Endodermal cell (in vitro differentiated cells): ENCODE data around the gene CEP128. TPM values are rescaled to one million over a fixed set of nuclear protein-coding genes. Genes with fewer than 3 reads are reported as not detected.
A peak's percentile ranks its signal among the peaks of the same experiment; 100 is the strongest.

ENCODE experiments used
- DNase-seq: peaks from one replicate; pipeline ENCODE4 v3.0.0-alpha.2; 2017
- H3K27ac ChIP-seq: 2 replicates; pipeline ENCODE4 v1.5.1; 2013; ENCODE audit warnings: mild to moderate bottlenecking, low read depth, low read length, moderate library complexity
- H3K27me3 ChIP-seq: 2 replicates; pipeline ENCODE4 v1.6.1; 2013; ENCODE audit warnings: mild to moderate bottlenecking, low read length, moderate library complexity; ENCODE audit not compliant: insufficient read depth, control insufficient read depth, poor library complexity, severe bottlenecking
- H3K36me3 ChIP-seq: 2 replicates; pipeline ENCODE4 v1.7.0; 2013; ENCODE audit warnings: mild to moderate bottlenecking, low read length, moderate library complexity; ENCODE audit not compliant: control insufficient read depth, insufficient read depth
- H3K4me1 ChIP-seq: one replicate; pipeline ENCODE4 v1.7.0; 2013; ENCODE audit warnings: low read length; ENCODE audit not compliant: control insufficient read depth, insufficient read depth
- H3K4me3 ChIP-seq: 2 replicates; pipeline ENCODE4 v1.5.1; 2013; ENCODE audit warnings: mild to moderate bottlenecking, low read length, moderate library complexity
- H3K9ac ChIP-seq: 2 replicates; pipeline ENCODE4 v1.6.1; 2013; ENCODE audit warnings: mild to moderate bottlenecking, low read length, moderate library complexity; ENCODE audit not compliant: poor library complexity, severe bottlenecking; ENCODE audit errors: extremely low read depth
- H3K9me3 ChIP-seq: 2 replicates; pipeline ENCODE4 v1.6.1; 2013; ENCODE audit warnings: mild to moderate bottlenecking, low read length, moderate library complexity; ENCODE audit not compliant: control insufficient read depth
- H3K27ac Mint-ChIP-seq: 2 replicates; pipeline ENCODE4 v1.8.0; 2020; ENCODE audit warnings: mixed read lengths
- H3K27me3 Mint-ChIP-seq: 2 replicates; pipeline ENCODE4 v1.8.0; 2021; ENCODE audit warnings: mild to moderate bottlenecking, mixed read lengths; ENCODE audit not compliant: insufficient read depth
- H3K36me3 Mint-ChIP-seq: 2 replicates; pipeline ENCODE4 v1.8.0; 2020; ENCODE audit warnings: low read depth, mixed read lengths
- H3K4me1 Mint-ChIP-seq: 2 replicates; pipeline ENCODE4 v1.8.0; 2020; ENCODE audit warnings: mixed read lengths
- H3K4me3 Mint-ChIP-seq: 2 replicates; pipeline ENCODE4 v1.8.0; 2020; ENCODE audit warnings: mild to moderate bottlenecking, moderate library complexity, mixed read lengths
- H3K9me3 Mint-ChIP-seq: 2 replicates; pipeline ENCODE4 v1.8.0; 2020; ENCODE audit warnings: mild to moderate bottlenecking, mixed read lengths
- WGBS, 2 experiments: methylation state at CpG; one replicate each; pipeline versions ENCODE4 v1.1.5 to v1.1.7; 2013; ENCODE audit warnings: missing lambda C conversion rate in 2 of 2, mixed read lengths in 1 of 2; ENCODE audit not compliant: insufficient coverage in 1 of 2, insufficient read length in 1 of 2; 5-methylcytosine and 5-hydroxymethylcytosine counted together
- total RNA-seq, 2 donors: library from RNA; stranded (reverse); fragmentation: NEBNext Ultra II Directional in 1 of 2; extraction: Animal tissue kit (Norgen Biotek cat#: 25700) in 1 of 2; gene quantifications; 2 replicates in 1 of 2; 3 replicates in 1 of 2; pipeline ENCODE4 v1.2.1, GENCODE V29; 2021
- TF ChIP-seq, protein P1 (sequence below): fragments of 200-600 bp; sonication (generic); conservative IDR thresholded peaks from 2 replicates; pipeline ENCODE4 v1.5.0; 2021; ENCODE audit warnings: antibody characterized with exemption, mild to moderate bottlenecking

CEP128 gene
- total RNA-seq, 2 donors from 2014 or later = 21.6 to 29.0 TPM

DNA sequence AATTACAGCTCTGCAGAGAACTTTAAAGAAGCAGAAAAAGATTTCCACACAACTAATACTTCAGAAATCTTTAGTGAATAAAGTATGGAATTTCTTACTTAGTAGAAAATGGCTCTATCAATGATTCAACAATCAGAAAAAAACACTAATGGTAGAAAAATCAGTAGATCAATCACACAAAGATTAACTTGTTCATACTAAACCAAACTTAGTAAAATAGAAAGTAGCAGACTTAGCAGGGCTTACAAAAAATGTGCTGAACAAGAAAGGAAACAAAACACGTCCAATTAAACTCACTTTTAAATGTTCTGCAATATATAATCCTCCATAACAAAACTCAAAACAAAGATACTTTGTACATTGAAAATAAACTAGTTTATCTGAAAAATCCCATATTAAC lies 38.9 kb downstream of the CEP128 start:
- H3K9me3 Mint-ChIP-seq = no peaks in the 10 kb centered on the region
- no peaks in the 10 kb centered on the region for H3K9me3 ChIP-seq
- H3K4me1 Mint-ChIP-seq = peaks cover 13% of the 10 kb centered on the region
- H3K27me3 ChIP-seq = no peaks in the 10 kb centered on the region
- DNase-seq = no peak
- TF ChIP-seq, protein P1, sequence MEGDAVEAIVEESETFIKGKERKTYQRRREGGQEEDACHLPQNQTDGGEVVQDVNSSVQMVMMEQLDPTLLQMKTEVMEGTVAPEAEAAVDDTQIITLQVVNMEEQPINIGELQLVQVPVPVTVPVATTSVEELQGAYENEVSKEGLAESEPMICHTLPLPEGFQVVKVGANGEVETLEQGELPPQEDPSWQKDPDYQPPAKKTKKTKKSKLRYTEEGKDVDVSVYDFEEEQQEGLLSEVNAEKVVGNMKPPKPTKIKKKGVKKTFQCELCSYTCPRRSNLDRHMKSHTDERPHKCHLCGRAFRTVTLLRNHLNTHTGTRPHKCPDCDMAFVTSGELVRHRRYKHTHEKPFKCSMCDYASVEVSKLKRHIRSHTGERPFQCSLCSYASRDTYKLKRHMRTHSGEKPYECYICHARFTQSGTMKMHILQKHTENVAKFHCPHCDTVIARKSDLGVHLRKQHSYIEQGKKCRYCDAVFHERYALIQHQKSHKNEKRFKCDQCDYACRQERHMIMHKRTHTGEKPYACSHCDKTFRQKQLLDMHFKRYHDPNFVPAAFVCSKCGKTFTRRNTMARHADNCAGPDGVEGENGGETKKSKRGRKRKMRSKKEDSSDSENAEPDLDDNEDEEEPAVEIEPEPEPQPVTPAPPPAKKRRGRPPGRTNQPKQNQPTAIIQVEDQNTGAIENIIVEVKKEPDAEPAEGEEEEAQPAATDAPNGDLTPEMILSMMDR = no peak
- H3K36me3 Mint-ChIP-seq = peaks cover 4% of the 10 kb centered on the region
- no peaks in the 10 kb centered on the region for H3K36me3 ChIP-seq
- no peaks in the 10 kb centered on the region for H3K4me1 ChIP-seq
- no peak overlapping the region for H3K4me3 Mint-ChIP-seq
- H3K27me3 Mint-ChIP-seq = no peaks in the 10 kb centered on the region
- H3K27ac ChIP-seq = no peak overlapping the region
- no peak overlapping the region for H3K9ac ChIP-seq
- H3K27ac Mint-ChIP-seq = peak overlapping the region; percentile 72
- H3K4me3 ChIP-seq = no peak overlapping the region
- WGBS, 2 experiments = 93% methylated on average over 1 of the region's 1 CpG; no CpG with 5 or more reads in 1 of the 2 experiments

DNA sequence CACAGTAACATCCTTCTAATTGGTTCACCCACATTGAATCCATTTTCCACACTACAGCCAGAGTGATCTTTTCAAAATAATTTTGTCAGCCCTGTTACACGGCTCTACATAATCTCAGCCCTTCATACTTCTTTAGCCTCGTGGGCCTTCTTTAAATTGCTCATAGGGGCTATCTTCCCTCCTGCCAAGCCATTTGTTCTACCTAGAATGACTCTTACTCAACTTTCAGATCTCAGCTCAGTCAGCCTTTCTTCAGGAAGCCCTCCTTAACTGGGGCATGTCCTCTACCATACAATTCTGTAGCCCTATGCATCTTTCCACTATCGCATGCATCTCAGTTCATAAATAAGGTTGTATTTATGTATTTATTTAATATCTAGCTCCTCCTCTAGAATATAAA lies 39.7 kb downstream of the CEP128 start:
- H3K4me3 Mint-ChIP-seq = no peak overlapping the region
- no peak overlapping the region for H3K27ac ChIP-seq
- H3K9ac ChIP-seq = no peak overlapping the region
- no peak for DNase-seq
- no peak overlapping the region for H3K4me3 ChIP-seq
- no peaks in the 10 kb centered on the region for H3K9me3 Mint-ChIP-seq
- H3K36me3 ChIP-seq = no peaks in the 10 kb centered on the region
- no peaks in the 10 kb centered on the region for H3K27me3 Mint-ChIP-seq
- TF ChIP-seq, protein P1 = no peak
- H3K9me3 ChIP-seq = no peaks in the 10 kb centered on the region
- no peak overlapping the region for H3K27ac Mint-ChIP-seq
- 90 to 100% methylated on average over 2 of the region's 3 CpGs for WGBS, 2 experiments
- H3K4me1 Mint-ChIP-seq = peaks cover 13% of the 10 kb centered on the region
- H3K27me3 ChIP-seq = no peaks in the 10 kb centered on the region
- peaks cover 4% of the 10 kb centered on the region for H3K36me3 Mint-ChIP-seq
- no peaks in the 10 kb centered on the region for H3K4me1 ChIP-seq

DNA sequence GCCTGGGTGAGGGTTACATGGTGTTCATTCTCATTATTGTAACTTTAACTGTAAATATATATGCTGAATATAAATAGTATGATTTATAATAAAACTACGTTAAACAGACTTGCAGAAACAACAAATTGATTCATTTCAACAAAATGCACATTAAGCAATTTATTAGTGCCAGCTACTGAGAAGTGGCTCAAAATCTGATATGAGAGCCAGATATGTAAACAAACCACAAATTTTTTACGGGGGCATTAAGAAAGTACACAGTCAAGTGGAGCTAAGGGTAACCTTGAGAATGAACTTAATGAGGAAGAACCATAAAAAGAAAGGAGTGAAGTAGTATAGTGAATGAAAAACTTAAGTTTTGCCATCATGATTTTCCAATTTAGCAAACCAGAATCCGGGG lies 40.3 kb downstream of the CEP128 start:
- 94 to 100% methylated on average over 1 to 2 of the region's 3 CpGs for WGBS, 2 experiments
- Mint-ChIP-seq H3K27ac (no peak overlapping the region), H3K4me3 (no peak overlapping the region), H3K9me3 (no peaks in the 10 kb centered on the region), H3K27me3 (no peaks in the 10 kb centered on the region), H3K4me1 (peaks cover 13% of the 10 kb centered on the region), H3K36me3 (peaks cover 4% of the 10 kb centered on the region)
- Histone ChIP-seq H3K4me1 (no peaks in the 10 kb centered on the region), H3K4me3 (no peak overlapping the region), H3K9ac (no peak overlapping the region), H3K27ac (no peak overlapping the region), H3K36me3 (no peaks in the 10 kb centered on the region), H3K27me3 (no peaks in the 10 kb centered on the region), H3K9me3 (no peaks in the 10 kb centered on the region)
- DNase-seq = no peak
- TF ChIP-seq, protein P1 = no peak
